ENCODE data around the gene OSBP2. TPM values are rescaled to one million over a fixed set of nuclear protein-coding genes. Genes with fewer than 3 reads are reported as not detected.

The OSBP2 gene
- total RNA-seq, 1 donor from 2014 or later, result 2.4 TPM

DNA sequence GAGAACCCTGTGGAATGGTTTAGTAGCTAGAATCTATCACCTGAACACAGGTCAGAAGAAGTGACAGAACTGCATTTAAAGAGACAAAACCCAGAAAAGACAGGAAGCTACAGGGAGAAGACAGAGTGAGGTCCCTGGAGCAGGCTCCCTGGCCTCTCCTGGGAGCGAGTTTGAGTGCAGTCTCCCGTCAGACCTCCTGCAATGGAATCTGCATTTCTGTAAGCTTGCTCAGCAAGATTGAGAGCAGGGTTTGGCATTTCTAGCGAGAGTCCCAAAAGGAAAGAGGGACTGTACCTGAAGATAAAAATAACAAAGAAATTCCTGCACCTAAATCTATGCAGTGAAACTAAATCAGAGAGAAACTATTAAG is 199.7 kb downstream of the OSBP2 start:
- no peak for DNase-seq (ENCODE audit: low spot score)
- Mint-ChIP-seq H3K36me3 (ENCODE audit: low read depth) (peaks cover 4% of the 10 kb centered on the region), H3K4me3 (ENCODE audit: unreplicated experiment) (no peak overlapping the region), H3K9me3 (ENCODE audit: low read depth) (no peaks in the 10 kb centered on the region), H3K27ac (ENCODE audit: unreplicated experiment) (no peak overlapping the region), H3K27me3 (ENCODE audit: low read depth) (no peaks in the 10 kb centered on the region), H3K4me1 (ENCODE audit: low read depth) (no peaks in the 10 kb centered on the region)
- TF ChIP-seq, protein P1, sequence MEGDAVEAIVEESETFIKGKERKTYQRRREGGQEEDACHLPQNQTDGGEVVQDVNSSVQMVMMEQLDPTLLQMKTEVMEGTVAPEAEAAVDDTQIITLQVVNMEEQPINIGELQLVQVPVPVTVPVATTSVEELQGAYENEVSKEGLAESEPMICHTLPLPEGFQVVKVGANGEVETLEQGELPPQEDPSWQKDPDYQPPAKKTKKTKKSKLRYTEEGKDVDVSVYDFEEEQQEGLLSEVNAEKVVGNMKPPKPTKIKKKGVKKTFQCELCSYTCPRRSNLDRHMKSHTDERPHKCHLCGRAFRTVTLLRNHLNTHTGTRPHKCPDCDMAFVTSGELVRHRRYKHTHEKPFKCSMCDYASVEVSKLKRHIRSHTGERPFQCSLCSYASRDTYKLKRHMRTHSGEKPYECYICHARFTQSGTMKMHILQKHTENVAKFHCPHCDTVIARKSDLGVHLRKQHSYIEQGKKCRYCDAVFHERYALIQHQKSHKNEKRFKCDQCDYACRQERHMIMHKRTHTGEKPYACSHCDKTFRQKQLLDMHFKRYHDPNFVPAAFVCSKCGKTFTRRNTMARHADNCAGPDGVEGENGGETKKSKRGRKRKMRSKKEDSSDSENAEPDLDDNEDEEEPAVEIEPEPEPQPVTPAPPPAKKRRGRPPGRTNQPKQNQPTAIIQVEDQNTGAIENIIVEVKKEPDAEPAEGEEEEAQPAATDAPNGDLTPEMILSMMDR (IDR thresholded peaks at IDR 0.05), result no peak

DNA sequence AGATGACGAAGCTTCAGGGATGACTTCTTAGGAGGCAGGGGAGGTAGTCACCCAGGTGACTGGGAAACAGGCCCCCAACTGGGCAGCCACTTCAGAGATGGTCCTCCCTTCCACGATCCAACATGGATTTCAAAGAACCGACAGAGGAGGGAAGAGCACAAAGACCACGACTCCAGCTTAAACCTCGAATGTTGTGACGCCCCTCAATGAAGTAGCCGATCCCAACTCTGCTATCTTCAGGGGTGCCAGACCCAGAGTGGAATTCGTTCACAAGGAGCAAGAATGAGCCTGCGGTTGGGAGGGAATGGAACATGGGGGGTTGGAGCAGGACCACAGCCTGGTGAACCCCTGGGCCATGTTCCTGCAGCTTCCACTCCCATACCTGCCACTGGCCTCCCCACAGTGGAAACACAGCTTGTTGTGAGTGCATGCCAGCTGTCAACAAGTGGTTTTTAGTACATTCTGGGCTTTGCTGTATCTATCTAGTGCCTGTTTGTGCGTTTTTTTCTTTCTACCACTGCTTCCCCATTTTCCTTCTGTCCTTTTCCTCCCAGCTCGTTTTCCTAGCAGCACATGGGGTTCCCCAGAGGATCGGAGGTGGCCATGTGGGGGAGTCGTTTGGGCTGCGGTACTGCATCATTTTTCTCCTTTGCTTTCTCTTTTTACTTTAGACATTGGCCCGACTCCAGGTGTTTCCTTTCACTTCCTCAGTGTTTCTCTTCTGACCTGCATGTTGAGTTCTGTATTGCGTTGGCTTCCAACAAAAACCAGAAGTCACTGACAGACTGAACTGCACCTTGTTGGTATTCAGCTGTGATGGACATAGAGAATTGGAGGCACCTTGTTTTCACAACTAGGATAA is 208.1 kb downstream of the OSBP2 start:
- Mint-ChIP-seq H3K9me3 (ENCODE audit: low read depth) (peaks cover 5% of the 10 kb centered on the region), H3K4me1 (ENCODE audit: low read depth) (no peaks in the 10 kb centered on the region), H3K27me3 (ENCODE audit: low read depth) (no peaks in the 10 kb centered on the region), H3K27ac (ENCODE audit: unreplicated experiment) (no peak overlapping the region), H3K4me3 (ENCODE audit: unreplicated experiment) (no peak overlapping the region), H3K36me3 (ENCODE audit: low read depth) (peaks cover 17% of the 10 kb centered on the region)
- TF ChIP-seq, protein P1 (IDR thresholded peaks at IDR 0.05), result no peak
- no peak for DNase-seq (ENCODE audit: low spot score)

DNA sequence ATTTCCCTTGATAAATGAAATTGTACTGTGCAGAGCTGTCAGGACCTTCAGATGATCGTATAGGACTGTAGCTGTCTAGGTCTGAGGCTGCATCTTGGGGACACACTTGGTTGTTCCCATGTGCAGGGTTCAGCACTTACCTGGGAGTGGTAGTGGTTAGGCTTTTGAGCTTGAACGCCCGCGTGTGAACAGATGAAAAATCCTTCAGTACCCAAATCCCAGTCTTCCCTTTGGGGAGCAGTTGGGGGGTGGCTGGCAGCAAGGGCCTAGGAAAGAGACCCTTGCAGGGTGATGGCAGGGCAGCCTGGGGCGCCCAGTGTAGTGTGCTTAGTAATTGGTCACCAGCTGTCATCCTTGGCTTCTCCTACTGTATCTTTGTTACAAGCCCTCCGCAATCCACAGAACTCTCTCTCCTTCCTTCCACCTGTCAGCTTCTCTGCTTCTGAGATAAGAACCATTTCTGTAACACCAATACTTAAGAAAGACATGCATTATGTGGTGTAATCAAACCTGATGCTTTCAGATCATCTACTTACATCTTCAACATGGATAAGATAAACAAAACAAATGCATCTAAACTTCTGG is 209.3 kb downstream of the OSBP2 start:
- Mint-ChIP-seq H3K4me3 (ENCODE audit: unreplicated experiment) (no peak overlapping the region), H3K9me3 (ENCODE audit: low read depth) (peaks cover 5% of the 10 kb centered on the region), H3K27ac (ENCODE audit: unreplicated experiment) (no peak overlapping the region), H3K27me3 (ENCODE audit: low read depth) (no peaks in the 10 kb centered on the region), H3K4me1 (ENCODE audit: low read depth) (no peaks in the 10 kb centered on the region), H3K36me3 (ENCODE audit: low read depth) (peaks cover 17% of the 10 kb centered on the region)
- TF ChIP-seq, protein P1 (IDR thresholded peaks at IDR 0.05), result no peak
- DNase-seq (ENCODE audit: low spot score), result no peak

DNA sequence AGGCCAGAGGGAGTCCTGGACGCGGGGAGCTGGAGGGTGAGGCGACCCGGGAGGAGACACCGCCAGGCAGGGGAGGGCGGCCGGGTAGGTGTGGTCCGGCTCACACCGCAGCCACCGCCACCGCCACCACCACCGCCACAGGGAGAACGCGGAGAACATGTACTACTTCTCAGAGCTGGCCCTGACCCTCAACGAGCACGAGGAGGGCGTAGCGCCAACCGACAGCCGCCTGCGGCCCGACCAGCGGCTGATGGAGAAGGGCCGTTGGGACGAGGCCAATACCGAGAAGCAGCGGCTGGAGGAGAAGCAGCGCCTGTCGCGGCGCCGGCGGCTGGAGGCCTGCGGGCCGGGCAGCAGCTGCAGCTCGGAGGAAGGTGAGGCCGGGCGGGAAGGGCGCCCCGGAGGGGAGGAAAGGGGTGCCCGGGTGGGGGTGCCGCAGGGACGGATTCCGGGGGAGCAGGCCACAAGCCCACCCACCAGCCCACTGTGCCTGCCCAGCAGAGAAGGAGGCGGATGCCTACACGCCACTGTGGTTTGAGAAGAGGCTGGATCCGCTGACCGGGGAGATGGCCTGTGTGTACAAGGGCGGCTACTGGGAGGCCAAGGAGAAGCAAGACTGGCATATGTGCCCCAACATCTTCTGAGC is 211.1 kb downstream of the OSBP2 start:
- DNase-seq (ENCODE audit: low spot score), result no peak
- TF ChIP-seq, protein P1 (IDR thresholded peaks at IDR 0.05), result no peak
- H3K27me3 Mint-ChIP-seq (ENCODE audit: low read depth), result no peaks in the 10 kb centered on the region
- H3K4me3 Mint-ChIP-seq (ENCODE audit: unreplicated experiment), result no peak overlapping the region
- H3K27ac Mint-ChIP-seq (ENCODE audit: unreplicated experiment), result no peak overlapping the region
- H3K4me1 Mint-ChIP-seq (ENCODE audit: low read depth), result no peaks in the 10 kb centered on the region
- peaks cover 2% of the 10 kb centered on the region for H3K9me3 Mint-ChIP-seq (ENCODE audit: low read depth)
- peaks cover 17% of the 10 kb centered on the region for H3K36me3 Mint-ChIP-seq (ENCODE audit: low read depth)

DNA sequence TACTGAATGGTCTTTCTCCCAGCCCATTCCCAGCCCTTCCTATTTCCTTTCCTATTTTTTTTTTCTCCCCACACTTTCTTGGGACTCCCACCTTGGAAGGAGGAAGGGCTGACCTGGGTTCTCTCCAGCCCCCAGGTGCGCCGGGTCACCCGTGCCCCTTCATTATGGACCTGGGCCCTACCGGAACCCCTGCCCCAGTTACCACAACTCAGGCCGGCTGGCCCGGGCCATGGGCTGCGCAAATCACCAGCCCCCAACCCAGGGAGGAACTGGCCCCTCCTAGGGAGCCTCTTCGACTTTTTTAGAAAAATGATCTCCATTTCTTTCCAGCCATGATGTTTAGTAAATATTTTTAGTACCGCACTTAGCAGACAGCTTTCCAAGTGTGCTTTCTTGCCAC is 211.7 kb downstream of the OSBP2 start:
- Mint-ChIP-seq H3K36me3 (ENCODE audit: low read depth) (peaks cover 18% of the 10 kb centered on the region), H3K27ac (ENCODE audit: unreplicated experiment) (no peak overlapping the region), H3K27me3 (ENCODE audit: low read depth) (no peaks in the 10 kb centered on the region), H3K4me3 (ENCODE audit: unreplicated experiment) (no peak overlapping the region), H3K4me1 (ENCODE audit: low read depth) (no peaks in the 10 kb centered on the region), H3K9me3 (ENCODE audit: low read depth) (peaks cover 2% of the 10 kb centered on the region)
- DNase-seq (ENCODE audit: low spot score), result no peak
- TF ChIP-seq, protein P1 (IDR thresholded peaks at IDR 0.05), result no peak
